ENCODE results near the gene SLC6A8. TPM values are rescaled to one million over a fixed set of nuclear protein-coding genes. Genes with fewer than 3 reads are reported as not detected.

SLC6A8 gene
- total and polyA plus RNA-seq, 4 donors, result 13.9 to 26.7 (median 15.4) TPM

DNA sequence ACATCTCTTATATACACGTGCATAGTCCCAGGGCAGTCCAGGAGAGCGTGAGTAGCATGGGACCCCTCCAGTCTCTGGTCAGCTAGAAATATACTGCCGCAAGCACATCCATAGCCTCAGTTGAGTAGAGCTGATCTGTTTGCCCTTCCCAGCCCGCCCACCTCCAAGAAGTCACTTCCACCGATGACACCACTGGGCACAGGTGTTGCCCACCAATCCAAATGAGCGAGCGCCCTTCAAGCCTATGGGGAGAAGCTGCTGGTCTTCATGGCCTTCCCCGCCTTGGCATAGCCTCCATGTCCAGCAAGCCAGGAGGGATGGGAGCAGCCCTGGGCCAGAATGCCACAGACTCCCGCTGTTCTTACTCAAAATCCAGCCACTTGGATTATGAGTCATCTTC lies 30.6 kb upstream of the SLC6A8 start:
- DNase-seq, result no peak
- no peaks in the 10 kb centered on the region for H3K4me1 ChIP-seq (ENCODE audit: control insufficient read depth in 1 of 2, insufficient read depth in 2 of 2, low read length in 2 of 2)
- peaks cover 0 to 2% of the 10 kb centered on the region in 2 donors for H3K27me3 ChIP-seq (ENCODE audit: control insufficient read depth in 1 of 2, insufficient read depth in 2 of 2, low read length in 1 of 2)
- intact Hi-C loops (cut with DNase I), result no loop called here
- WGBS, 2 donors, result 83 to 89% methylated on average over 9 of the region's 9 CpGs
- H3K9me3 ChIP-seq (ENCODE audit: control insufficient read depth, low read length), result peaks cover 1% of the 10 kb centered on the region
- no peak for ATAC-seq (ENCODE audit: low FRiP score)
- no peaks in the 10 kb centered on the region for H3K36me3 ChIP-seq (ENCODE audit: control insufficient read depth in 1 of 2, insufficient read depth in 2 of 2, low read length in 1 of 2)
- H3K27ac ChIP-seq (ENCODE audit: low read depth in 1 of 2, low read length in 2 of 2), result no peak overlapping the region
- no peak overlapping the region for H3K4me3 ChIP-seq (ENCODE audit: low read length in 2 of 2)

DNA sequence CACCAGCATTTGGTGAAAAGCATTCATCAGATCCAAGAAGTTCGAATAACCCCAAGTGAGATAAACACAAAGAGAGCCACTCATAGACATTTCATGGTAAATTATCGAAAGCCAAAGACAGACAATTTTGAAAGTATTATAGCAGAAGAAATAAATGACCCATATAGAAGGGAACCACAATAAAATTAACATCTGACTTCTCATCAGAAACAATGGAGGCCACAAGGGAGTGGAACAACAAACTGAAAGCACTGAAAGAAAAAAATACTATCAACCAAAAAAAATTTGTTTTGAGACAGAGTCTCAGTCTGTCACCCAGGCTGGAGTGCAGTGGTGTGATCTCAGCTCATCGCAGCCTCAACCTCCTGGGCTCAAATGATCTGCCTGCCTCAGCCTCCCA lies 28.5 kb upstream of the SLC6A8 start:
- H3K9me3 ChIP-seq (ENCODE audit: control insufficient read depth, low read length), result no peaks in the 10 kb centered on the region
- H3K36me3 ChIP-seq (ENCODE audit: control insufficient read depth in 1 of 2, insufficient read depth in 2 of 2, low read length in 1 of 2), result no peaks in the 10 kb centered on the region
- DNase-seq (no peak), ATAC-seq (ENCODE audit: low FRiP score) (no peak)
- WGBS, 2 donors, result 88 to 96% methylated on average over 3 of the region's 3 CpGs
- H3K4me3 ChIP-seq (ENCODE audit: low read length in 2 of 2), result no peak overlapping the region
- intact Hi-C loops (cut with DNase I), result no loop called here
- H3K27ac ChIP-seq (ENCODE audit: low read depth in 1 of 2, low read length in 2 of 2), result no peak overlapping the region
- peaks cover 0 to under 1% of the 10 kb centered on the region in 2 donors for H3K27me3 ChIP-seq (ENCODE audit: control insufficient read depth in 1 of 2, insufficient read depth in 2 of 2, low read length in 1 of 2)
- H3K4me1 ChIP-seq (ENCODE audit: control insufficient read depth in 1 of 2, insufficient read depth in 2 of 2, low read length in 2 of 2), result no peaks in the 10 kb centered on the region

DNA sequence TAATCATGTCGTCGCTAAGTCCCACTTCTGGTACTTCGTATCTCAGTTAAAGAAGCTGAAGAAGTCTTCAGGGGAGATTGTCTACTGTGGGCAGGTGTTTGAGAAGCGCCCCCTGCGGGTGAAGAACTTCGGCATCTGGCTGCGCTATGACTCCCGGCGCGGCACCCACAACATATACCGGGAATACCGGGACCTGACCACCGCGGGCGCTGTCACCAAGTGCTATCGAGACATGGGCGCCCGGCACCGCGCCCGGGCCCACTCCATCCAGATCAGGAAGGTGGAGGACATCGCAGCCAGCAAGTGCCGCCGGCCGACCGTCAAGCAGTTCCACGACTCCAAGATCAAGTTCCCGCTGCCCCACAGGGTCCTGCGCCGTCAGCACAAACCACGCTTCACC lies 25.5 kb upstream of the SLC6A8 start:
- 6 to 21% methylated on average over 26 to 31 of the region's 31 CpGs for WGBS, 2 donors
- Histone ChIP-seq H3K4me3 (ENCODE audit: low read length in 2 of 2) (no peak overlapping the region), H3K9me3 (ENCODE audit: control insufficient read depth, low read length) (no peaks in the 10 kb centered on the region), H3K27ac (ENCODE audit: low read depth in 1 of 2, low read length in 2 of 2) (no peak overlapping the region), H3K36me3 (ENCODE audit: control insufficient read depth in 1 of 2, insufficient read depth in 2 of 2, low read length in 1 of 2) (no peaks in the 10 kb centered on the region), H3K27me3 (ENCODE audit: control insufficient read depth in 1 of 2, insufficient read depth in 2 of 2, low read length in 1 of 2) (no peaks in the 10 kb centered on the region), H3K4me1 (ENCODE audit: control insufficient read depth in 1 of 2, insufficient read depth in 2 of 2, low read length in 2 of 2) (no peaks in the 10 kb centered on the region)
- intact Hi-C loops (cut with DNase I), result no loop called here
- peak in 1 of 2 donors; percentile 82 for DNase-seq
- ATAC-seq (ENCODE audit: low FRiP score), result no peak

DNA sequence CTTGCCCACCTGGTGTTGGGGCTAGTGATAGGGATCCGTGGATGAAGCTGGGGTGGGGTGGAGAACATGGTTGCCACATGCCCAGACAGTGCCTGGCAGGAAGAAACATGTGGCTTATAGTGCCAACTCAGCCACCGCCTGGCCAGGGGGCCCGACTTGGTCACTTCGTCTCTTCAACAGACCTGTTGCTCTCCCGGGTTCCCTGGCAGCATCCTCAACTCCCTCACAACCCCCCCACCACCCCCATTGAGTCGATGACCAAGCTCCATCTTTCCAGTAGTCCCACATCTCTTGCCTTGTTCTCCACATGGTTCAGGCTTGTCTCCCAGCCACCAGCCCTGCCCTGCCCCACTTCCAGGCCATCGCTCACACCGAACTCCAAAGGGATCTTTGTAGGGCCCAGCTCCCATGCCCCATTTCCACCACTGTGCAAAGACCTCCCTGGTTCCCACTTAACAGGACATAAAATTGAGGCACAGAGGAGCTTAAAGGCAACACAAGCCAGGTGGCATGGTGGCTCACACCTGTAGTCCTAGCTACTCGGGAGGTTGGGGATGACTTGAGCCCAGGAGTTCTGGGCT lies 21.9 kb upstream of the SLC6A8 start:
- intact Hi-C loops (cut with DNase I), result loop anchor here in 1 of 2 donors (5.0 kb wide), 2 partner anchors 59 to 109 kb away; no protein-coding TSS in a partner anchor
- Histone ChIP-seq H3K9me3 (ENCODE audit: control insufficient read depth, low read length) (no peaks in the 10 kb centered on the region), H3K27ac (ENCODE audit: low read depth in 1 of 2, low read length in 2 of 2) (no peak overlapping the region), H3K4me3 (ENCODE audit: low read length in 2 of 2) (no peak overlapping the region), H3K27me3 (ENCODE audit: control insufficient read depth in 1 of 2, insufficient read depth in 2 of 2, low read length in 1 of 2) (no peaks in the 10 kb centered on the region), H3K36me3 (ENCODE audit: control insufficient read depth in 1 of 2, insufficient read depth in 2 of 2, low read length in 1 of 2) (no peaks in the 10 kb centered on the region), H3K4me1 (ENCODE audit: control insufficient read depth in 1 of 2, insufficient read depth in 2 of 2, low read length in 2 of 2) (no peaks in the 10 kb centered on the region)
- ATAC-seq (ENCODE audit: low FRiP score), result no peak
- WGBS, 2 donors, result 73 to 86% methylated on average over 7 to 9 of the region's 9 CpGs
- peak in 1 of 2 donors; percentile 56 for DNase-seq

GRCh38 chrX:153667281-153667955 lies 20.3 kb upstream of the SLC6A8 start:
- Histone ChIP-seq H3K27ac (ENCODE audit: low read depth in 1 of 2, low read length in 2 of 2) (no peak overlapping the region), H3K27me3 (ENCODE audit: control insufficient read depth in 1 of 2, insufficient read depth in 2 of 2, low read length in 1 of 2) (no peaks in the 10 kb centered on the region), H3K4me1 (ENCODE audit: control insufficient read depth in 1 of 2, insufficient read depth in 2 of 2, low read length in 2 of 2) (no peaks in the 10 kb centered on the region), H3K4me3 (ENCODE audit: low read length in 2 of 2) (no peak overlapping the region), H3K9me3 (ENCODE audit: control insufficient read depth, low read length) (no peaks in the 10 kb centered on the region), H3K36me3 (ENCODE audit: control insufficient read depth in 1 of 2, insufficient read depth in 2 of 2, low read length in 1 of 2) (no peaks in the 10 kb centered on the region)
- intact Hi-C loops (cut with DNase I), result loop anchor here in 1 of 2 donors (5.0 kb wide), 2 partner anchors 60 to 110 kb away; no protein-coding TSS in a partner anchor
- DNase-seq (peak in 1 of 2 donors; percentile 41), ATAC-seq (ENCODE audit: low FRiP score) (no peak)
- WGBS, 2 donors, result 64 to 65% methylated on average over 11 of the region's 11 CpGs

DNA sequence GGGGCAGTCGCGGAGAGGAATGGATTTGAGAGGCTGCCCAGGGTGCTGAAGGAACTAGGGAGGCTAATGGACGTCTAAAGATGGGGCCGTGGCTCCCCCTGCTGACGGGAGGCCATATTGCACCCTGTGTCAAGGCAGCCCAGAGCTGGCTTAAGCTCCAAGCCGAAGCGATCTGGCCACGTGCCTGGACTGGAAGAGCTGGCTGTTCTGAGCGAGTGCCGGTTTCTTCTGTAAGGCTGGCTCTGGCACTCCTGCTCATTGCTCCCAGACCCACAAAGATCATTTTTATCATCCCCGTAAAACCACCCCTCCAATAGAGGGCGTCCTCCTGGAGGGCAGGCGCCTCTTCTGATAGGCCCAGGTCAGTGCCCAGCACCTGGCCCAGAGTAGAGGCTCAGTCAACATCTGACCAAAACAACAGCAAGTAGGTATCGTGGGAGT lies 19.8 kb upstream of the SLC6A8 start:
- no peak overlapping the region for H3K4me3 ChIP-seq (ENCODE audit: low read length in 2 of 2)
- no peaks in the 10 kb centered on the region for H3K27me3 ChIP-seq (ENCODE audit: control insufficient read depth in 1 of 2, insufficient read depth in 2 of 2, low read length in 1 of 2)
- WGBS, 2 donors, result 14 to 43% methylated on average over 12 to 14 of the region's 14 CpGs
- H3K9me3 ChIP-seq (ENCODE audit: control insufficient read depth, low read length), result no peaks in the 10 kb centered on the region
- no peaks in the 10 kb centered on the region for H3K36me3 ChIP-seq (ENCODE audit: control insufficient read depth in 1 of 2, insufficient read depth in 2 of 2, low read length in 1 of 2)
- intact Hi-C loops (cut with DNase I), result loop anchor here (2.0 to 5.0 kb wide), 3 partner anchors 61 to 113 kb away; no protein-coding TSS in a partner anchor
- DNase-seq (peak; percentile 88 to 94), ATAC-seq (ENCODE audit: low FRiP score) (peak; percentile 77)
- H3K27ac ChIP-seq (ENCODE audit: low read depth in 1 of 2, low read length in 2 of 2), result no peak overlapping the region
- H3K4me1 ChIP-seq (ENCODE audit: control insufficient read depth in 1 of 2, insufficient read depth in 2 of 2, low read length in 2 of 2), result no peaks in the 10 kb centered on the region

DNA sequence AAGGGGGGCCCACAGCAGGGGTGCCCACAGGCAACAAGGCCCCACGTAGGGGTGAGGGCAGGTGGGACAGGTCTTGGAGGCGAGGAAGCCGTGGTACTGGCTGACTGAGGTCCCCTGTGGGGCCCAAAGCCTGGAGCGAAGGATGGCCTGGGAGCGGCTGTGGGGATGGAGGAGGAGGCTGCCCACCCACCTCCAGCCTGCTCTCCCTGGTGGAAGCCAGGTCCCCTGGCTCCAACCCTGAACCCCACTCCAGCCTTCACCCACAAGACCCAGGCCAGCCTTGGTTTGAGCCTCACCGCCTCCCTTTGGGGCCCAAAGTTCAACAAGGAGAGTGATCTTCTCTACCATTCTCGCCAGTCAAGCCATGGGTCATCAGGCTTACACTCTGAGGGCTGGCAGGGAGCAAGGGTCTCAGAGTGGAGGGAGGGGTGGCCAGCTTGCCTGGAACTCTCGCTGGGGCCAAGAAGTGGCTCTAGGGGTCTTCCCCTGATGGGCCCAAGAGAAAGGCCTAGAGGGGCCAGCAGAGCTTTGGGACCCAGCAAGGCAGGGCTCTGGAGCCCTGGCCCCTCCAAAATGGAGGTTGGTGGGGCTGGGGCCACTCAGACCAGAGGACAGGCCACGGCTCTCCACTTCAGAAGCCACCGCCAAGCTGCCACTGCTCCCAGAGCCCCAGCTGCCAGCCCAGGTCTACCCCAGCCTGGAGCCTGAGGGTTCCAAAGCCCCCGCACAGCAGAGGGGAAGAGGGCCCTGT lies 19.1 kb upstream of the SLC6A8 start:
- intact Hi-C loops (cut with DNase I), result loop anchor here (2.0 to 5.0 kb wide), 3 partner anchors 61 to 114 kb away; no protein-coding TSS in a partner anchor
- no peak overlapping the region for H3K27ac ChIP-seq (ENCODE audit: low read depth in 1 of 2, low read length in 2 of 2)
- DNase-seq (peak in 1 of 2 donors; percentile 53), ATAC-seq (ENCODE audit: low FRiP score) (no peak)
- no peaks in the 10 kb centered on the region for H3K36me3 ChIP-seq (ENCODE audit: control insufficient read depth in 1 of 2, insufficient read depth in 2 of 2, low read length in 1 of 2)
- no peaks in the 10 kb centered on the region for H3K4me1 ChIP-seq (ENCODE audit: control insufficient read depth in 1 of 2, insufficient read depth in 2 of 2, low read length in 2 of 2)
- no peak overlapping the region for H3K4me3 ChIP-seq (ENCODE audit: low read length in 2 of 2)
- no peaks in the 10 kb centered on the region for H3K27me3 ChIP-seq (ENCODE audit: control insufficient read depth in 1 of 2, insufficient read depth in 2 of 2, low read length in 1 of 2)
- no peaks in the 10 kb centered on the region for H3K9me3 ChIP-seq (ENCODE audit: control insufficient read depth, low read length)
- WGBS, 2 donors, result 89 to 90% methylated on average over 11 of the region's 11 CpGs

GRCh38 chrX:153669174-153669890 lies 18.4 kb upstream of the SLC6A8 start:
- H3K36me3 ChIP-seq (ENCODE audit: control insufficient read depth in 1 of 2, insufficient read depth in 2 of 2, low read length in 1 of 2), result no peaks in the 10 kb centered on the region
- intact Hi-C loops (cut with DNase I), result loop anchor here (2.0 to 5.0 kb wide), 3 partner anchors 62 to 115 kb away; no protein-coding TSS in a partner anchor

More at GRCh38 chrX:153669174-153669890, 18.4 kb upstream of the SLC6A8 start:
- ATAC-seq (ENCODE audit: low FRiP score) (no peak), DNase-seq (peak in 1 of 2 donors; percentile 73)
- H3K4me3 ChIP-seq (ENCODE audit: low read length in 2 of 2), result no peak overlapping the region
- H3K9me3 ChIP-seq (ENCODE audit: control insufficient read depth, low read length), result no peaks in the 10 kb centered on the region
- no peak overlapping the region for H3K27ac ChIP-seq (ENCODE audit: low read depth in 1 of 2, low read length in 2 of 2)
- 57 to 58% methylated on average over 17 of the region's 17 CpGs for WGBS, 2 donors
- no peaks in the 10 kb centered on the region for H3K27me3 ChIP-seq (ENCODE audit: control insufficient read depth in 1 of 2, insufficient read depth in 2 of 2, low read length in 1 of 2)
- H3K4me1 ChIP-seq (ENCODE audit: control insufficient read depth in 1 of 2, insufficient read depth in 2 of 2, low read length in 2 of 2), result no peaks in the 10 kb centered on the region

All from aorta (tissue), 5 donors.